Glomerular visceral epithelial cell (primary cell): ENCODE results near the gene YTHDF2.
"Not testable (repeated sequence)": the region's sequence is repeated elsewhere in the genome, so short reads cannot be mapped to it uniquely, and the experiment has no call there.

Source experiments
- DNase-seq: peaks from one replicate; pipeline ENCODE4 v3.0.0-alpha.2; 2016; ENCODE audit errors: extremely low spot score

YTHDF2 gene

GRCh38 chr1:28759257-28759656, 22.5 kb downstream of the YTHDF2 start:
- no peak for DNase-seq

- no peak for DNase-seq
Measured at GRCh38 chr1:28761189-28761588, 24.4 kb downstream of the YTHDF2 start.

- no peak for DNase-seq
Measured at GRCh38 chr1:28766532-28767183, 29.9 kb downstream of the YTHDF2 start.

GRCh38 chr1:28770601-28771165, 33.9 kb downstream of the YTHDF2 start:
- DNase-seq = no peak

GRCh38 chr1:28771921-28772320, 35.2 kb downstream of the YTHDF2 start:
- not testable (repeated sequence) for DNase-seq

- DNase-seq = no peak
Measured at GRCh38 chr1:28773105-28773504, 36.4 kb downstream of the YTHDF2 start.

GRCh38 chr1:28775121-28775942, 38.6 kb downstream of the YTHDF2 start:
- no peak for DNase-seq

GRCh38 chr1:28776341-28776740, 39.6 kb downstream of the YTHDF2 start:
- no peak for DNase-seq

GRCh38 chr1:28778021-28778420, 41.3 kb downstream of the YTHDF2 start:
- no peak for DNase-seq

- no peak for DNase-seq
Measured at GRCh38 chr1:28779751-28780408, 43.1 kb downstream of the YTHDF2 start.

GRCh38 chr1:28781305-28781704, 44.6 kb downstream of the YTHDF2 start:
- no peak for DNase-seq

GRCh38 chr1:28782011-28782410, 45.3 kb downstream of the YTHDF2 start:
- DNase-seq = no peak

- DNase-seq = no peak
Measured at GRCh38 chr1:28783363-28783762, 46.6 kb downstream of the YTHDF2 start.

GRCh38 chr1:28789412-28789811, 52.7 kb downstream of the YTHDF2 start:
- DNase-seq = no peak

GRCh38 chr1:28789816-28790215, 53.1 kb downstream of the YTHDF2 start:
- no peak for DNase-seq

- no peak for DNase-seq
Measured at GRCh38 chr1:28790377-28791035, 53.8 kb downstream of the YTHDF2 start.

GRCh38 chr1:28791929-28792328, 55.2 kb downstream of the YTHDF2 start:
- DNase-seq = not testable (repeated sequence)

GRCh38 chr1:28792644-28793121, 55.9 kb downstream of the YTHDF2 start:
- DNase-seq = no peak

- not testable (repeated sequence) for DNase-seq
Measured at GRCh38 chr1:28794582-28794981, 57.8 kb downstream of the YTHDF2 start.

- DNase-seq = no peak
Measured at GRCh38 chr1:28796352-28797211, 59.8 kb downstream of the YTHDF2 start.

GRCh38 chr1:28800324-28800723, 63.6 kb downstream of the YTHDF2 start:
- no peak for DNase-seq
